GM19452 (cell line): ENCODE data around the gene BTN1A1.
"Not testable (repeated sequence)": the region's sequence is repeated elsewhere in the genome, so short reads cannot be mapped to it uniquely, and the experiment has no call there.

Experiments used
- ATAC-seq: cut with Tn5 transposase; IDR thresholded peaks from one replicate; pipeline ENCODE4 v1.9.1; 2021; ENCODE audit not compliant: unreplicated experiment

Gene BTN1A1

DNA sequence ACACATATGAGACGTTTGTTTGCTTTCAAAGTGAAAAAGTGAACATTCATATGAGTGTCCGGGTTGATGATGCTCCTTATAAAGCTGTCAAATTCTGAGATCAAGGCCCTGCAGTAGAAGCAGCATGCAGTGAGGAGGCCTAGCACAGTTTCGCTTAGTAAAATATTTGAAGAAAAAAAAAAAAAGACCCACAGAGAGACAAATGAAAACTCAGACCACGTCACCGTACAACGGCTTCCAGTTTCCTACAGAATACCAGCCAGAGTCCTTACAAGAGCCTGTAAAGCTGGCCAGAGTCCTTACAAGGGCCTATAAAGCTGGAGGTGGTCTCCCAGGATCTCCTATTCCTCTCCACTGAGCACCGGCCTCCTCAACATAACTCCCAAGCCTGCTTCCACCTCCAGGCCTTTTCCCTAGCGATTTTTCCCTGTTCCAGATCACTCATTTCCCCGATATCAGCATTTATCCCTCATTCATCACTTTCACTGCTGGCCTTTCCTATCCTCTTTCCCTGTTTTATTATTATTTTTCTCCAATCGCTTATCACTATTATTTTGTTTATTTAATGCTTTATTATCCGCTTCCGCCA lies 36.6 kb downstream of the BTN1A1 start:
- no peak for ATAC-seq

DNA sequence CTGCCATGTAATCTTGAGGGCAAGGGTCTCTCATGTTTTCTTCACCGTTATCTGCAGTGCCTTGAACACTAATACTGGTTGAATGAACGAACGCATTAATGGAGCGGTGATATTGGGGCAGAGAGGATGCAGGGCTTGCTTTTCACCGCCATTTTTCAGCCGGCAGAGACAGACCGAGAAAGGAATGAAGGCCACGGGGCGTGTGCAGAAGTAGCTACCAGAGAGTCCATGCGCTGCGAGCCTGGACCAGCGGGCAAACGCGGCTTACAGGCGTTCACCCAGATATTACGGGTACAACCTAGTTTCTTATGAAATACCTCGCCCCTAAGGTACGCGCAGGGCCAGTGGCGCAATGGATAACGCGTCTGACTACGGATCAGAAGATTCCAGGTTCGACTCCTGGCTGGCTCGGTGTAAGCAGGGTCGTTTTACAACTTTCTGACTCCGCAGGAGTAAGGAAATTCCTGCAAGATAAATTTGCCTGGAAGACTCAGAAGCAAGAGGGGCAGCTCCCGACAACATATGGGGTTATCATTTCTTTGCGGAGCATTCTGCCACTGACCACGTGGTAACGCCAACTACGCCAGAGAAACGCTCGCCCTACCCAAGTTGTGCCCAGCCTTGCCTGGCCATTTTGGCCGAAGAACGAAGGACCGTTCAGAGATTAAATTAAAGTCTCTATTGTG lies 37.2 kb downstream of the BTN1A1 start:
- peak; percentile 35 for ATAC-seq

DNA sequence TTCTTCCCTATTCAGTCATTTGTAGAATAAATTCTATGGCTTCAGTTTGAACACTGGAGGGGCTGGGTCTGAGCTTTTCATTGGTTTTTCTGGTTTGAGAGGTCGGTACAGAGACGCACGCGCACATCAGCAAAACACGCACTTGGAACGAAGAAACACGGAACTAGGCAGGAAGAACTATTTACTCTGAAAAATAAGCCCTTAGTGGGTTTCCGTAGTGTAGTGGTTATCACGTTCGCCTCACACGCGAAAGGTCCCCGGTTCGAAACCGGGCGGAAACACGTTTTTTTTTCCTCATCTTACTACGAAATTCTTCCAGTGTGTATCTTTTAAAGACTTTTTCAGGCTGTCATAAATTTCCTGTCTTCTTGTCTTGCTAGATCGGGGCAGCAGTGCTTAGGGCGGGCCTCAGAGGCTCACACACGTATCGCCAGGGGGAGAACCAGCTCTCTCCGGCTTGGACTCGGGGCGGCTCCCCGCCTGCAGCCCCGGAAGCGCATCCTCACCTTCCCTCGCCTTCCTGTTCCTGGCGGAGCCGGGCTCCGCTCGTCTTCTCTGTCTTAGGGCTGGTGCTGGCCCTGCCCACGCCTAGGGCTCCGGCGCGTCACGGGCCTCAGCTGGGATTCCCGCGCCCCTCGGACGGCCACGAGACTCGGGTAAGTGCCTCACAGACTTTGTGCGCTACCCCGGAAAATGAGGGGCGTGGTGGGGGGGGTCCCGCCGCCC lies 37.9 kb downstream of the BTN1A1 start, which contains the start of gene HMGN4:
HMGN4 (plus strand) TSS at position 521 of the 726 bp plus-strand sequence. CDS start 6,841 bp downstream, outside the sequence.
- ATAC-seq, result peak; percentile 55

DNA sequence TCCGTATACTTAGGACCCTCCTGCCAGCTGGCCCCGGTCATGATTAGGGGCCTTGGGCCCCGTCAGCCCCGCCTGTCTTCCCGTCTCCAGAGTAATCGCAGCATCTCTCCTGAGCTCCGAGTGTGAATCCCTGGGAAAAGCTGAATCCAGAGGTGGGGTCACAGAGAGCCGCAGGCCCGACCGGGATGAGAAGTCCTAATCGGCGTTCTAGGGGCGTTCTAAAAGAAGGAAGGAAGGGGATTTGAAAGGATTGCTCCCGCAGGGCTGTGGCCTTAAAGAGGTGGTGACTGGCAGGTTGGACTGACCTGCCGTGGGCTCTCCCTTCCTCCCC lies 38.4 kb downstream of the BTN1A1 start:
- peak; percentile 1 for ATAC-seq

DNA sequence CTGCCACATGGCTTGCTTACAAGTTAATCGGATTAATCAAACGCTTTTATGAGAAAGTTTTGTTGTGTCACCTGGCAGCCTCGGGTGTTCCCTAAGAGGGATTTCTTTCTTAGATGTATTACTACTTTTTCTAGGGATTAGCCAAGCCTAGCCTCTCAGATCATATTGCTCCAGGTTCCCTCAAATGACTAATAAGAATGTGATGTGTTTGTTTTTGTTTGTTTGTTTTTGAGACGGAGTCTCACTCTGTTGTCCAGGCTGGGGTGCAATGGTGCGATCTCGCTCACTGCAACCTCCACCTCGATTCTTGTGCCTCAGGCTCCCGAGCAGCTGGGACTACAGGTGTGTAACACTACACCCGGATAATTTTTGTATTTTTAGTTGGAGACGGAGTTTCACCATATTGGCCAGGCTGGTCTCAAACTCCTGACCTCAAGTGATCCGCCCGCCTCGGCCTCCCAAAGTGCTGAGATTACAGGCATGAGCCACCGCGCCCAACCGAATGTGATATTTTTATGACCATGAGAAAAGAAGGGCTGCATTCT lies 39.0 kb downstream of the BTN1A1 start:
- ATAC-seq, result no peak

DNA sequence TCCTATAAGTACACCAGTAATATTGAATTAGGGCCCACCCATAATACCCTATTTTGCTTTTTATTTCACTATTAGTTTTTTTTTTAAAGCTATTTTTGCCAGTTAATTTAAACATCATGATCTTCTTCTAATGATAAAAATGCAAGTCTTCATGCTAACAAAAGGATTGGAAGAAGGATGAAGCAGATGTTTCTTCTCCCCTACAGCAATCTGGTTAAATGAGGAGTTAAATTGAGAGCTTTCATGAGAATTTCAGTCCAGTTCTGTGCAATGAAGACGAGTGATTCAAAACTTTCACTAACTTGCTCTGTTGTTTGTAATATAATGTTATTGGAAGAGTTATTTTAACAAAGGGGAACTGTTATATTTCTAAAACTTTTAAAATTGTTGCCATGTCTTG lies 41.5 kb downstream of the BTN1A1 start:
- ATAC-seq, result no peak

DNA sequence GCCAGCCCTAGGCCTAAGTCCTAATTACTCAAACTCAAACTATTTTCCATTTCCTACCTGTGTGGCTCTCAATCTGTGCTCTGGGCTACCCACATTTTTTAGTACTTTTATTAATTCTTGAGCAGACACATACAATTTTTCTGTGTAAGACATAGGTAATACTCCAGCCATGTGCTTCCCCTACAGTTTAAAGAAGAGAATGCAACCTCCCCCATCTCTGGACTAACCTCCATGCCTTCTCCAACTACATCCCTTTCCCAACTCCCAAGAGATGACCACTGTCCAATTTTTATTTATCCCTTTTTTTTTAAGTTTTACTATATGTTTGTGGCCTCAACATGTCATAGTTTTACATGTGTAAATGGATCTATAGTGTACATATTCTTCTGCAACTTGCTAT lies 43.9 kb downstream of the BTN1A1 start:
- ATAC-seq, result no peak

DNA sequence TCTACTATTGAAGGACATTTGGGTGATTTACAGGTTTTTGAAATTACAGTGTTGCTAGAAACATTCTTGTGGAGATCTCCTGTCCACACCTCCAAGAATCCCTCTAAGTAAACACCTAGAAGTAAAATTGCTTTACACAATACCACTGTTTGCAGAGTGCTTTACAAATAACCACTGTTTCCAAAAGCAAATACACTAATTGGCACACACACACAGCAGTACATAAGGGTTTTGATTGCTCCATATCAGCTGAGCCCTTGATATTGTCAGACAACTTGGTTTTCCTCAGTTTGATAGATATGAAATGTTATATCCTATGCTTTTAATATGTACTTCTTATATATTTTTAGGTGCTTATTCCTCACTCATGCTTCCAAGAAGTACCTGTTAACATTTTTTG lies 44.4 kb downstream of the BTN1A1 start:
- no peak for ATAC-seq

DNA sequence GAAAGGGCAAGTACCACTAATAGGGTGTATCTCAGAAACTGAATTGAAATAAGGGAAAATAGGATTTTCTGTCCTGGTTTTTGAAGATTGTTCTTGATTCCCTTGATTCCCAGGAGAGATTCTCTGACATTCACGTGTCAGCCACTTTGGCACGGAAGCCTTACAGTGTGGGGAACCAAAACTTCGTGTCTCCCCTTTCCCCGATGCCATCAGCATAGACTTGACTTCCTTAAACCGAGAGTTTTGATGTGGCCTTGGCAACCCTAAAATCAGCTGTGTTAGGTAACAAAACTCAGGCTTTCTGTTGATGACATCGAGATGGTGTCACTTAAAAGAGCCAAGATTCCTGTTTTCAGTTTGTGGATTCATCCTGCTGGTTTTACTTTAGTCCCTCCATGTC lies 45.5 kb downstream of the BTN1A1 start:
- ATAC-seq, result no peak

DNA sequence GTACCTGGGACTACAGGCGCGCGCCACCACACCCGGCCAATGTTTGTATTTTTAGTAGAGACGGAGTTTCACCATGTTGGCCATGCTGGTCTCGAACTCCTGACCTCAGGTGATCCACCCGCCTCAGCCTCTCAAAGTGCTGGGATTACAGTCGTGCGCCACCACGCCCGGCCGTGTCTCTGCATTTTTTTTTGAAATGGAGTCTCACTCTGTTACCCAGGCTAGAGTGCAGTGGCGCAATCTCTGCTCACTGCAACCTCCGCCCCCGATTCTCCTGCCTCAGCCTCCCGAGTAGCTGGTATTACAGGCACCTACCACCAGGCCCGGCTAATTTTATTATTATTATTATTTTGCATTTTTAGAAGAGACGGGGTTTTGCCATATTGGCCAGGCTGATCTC lies 47.3 kb downstream of the BTN1A1 start:
- ATAC-seq, result not testable (repeated sequence)

DNA sequence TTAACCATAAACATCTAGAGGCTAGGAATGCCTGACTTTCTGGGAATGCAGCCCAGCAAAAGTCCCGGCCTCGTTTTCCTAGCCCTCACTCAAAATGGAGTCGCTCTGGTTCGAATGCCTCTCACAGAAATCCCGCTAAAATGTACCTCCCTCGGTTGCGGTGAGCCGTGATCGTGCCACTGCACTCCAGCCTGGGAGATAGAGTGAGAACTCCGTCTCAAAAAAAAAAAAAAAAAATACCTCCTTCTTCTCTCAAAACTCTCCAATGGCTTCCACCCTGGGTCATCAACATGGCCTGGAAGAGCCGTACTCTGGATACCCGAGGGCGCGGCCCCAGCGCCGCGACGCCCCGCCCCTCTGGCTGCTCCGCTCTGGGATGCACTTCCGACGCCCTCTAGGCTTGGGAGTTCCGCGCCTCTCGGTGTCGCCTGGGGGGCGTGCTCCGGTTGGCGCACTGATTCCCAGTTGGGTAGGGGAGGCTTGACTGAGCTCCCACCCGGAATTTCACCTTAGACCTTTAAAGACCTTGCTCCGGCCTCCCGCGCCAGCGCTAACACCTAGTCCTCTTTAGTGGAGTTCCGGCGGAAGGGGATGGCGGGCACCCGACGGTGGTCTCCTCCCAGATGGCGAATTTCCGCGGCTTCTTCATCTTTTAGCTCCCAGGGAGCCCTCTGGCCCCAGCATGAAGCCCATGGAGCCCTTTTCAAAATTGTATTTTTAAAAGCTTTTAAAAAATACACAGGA lies 50.3 kb downstream of the BTN1A1 start:
- no peak for ATAC-seq

DNA sequence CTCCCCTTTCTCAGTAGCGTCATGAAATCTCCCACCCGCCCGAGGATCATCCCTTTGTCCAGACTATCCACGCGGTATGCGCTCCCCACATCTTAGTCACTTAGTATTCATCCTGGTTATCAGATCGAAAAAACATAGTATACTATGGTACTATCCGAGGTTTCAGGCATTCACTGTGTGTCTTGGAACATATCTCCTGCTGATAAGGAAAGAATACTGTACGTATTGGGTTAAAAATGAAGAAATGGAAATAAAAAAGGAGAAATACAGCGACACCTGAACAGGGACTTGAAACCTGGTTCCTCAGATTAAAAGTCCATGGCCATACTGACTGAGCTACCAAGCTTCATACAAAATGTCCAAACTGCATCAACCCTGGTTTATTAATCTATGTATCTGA lies 52.1 kb downstream of the BTN1A1 start:
- ATAC-seq, result no peak

DNA sequence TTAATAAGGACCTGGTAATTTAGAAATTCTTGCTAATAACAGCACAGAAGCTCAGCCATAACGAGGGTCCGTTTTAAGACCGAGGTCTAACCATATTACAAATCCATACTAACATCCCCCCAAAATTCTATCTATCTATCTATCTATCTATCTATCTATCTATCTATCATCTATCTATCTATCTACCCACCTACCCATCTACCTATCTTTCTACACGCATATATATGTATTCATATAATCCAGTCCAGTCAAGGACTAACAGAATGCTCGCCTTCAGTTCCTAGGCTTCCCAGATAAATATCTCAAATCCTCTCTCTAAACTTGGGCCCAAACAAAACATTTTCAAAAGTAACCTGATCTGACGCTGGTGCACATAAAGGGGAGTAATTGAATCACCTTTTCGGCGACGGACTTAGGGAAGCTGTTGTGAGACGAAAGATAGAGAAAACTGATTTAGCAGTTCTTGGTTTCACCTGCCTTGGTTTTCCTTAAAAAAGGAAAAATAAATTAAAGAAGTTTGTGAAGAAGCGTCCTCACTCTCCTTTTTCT lies 52.6 kb downstream of the BTN1A1 start:
- no peak for ATAC-seq

DNA sequence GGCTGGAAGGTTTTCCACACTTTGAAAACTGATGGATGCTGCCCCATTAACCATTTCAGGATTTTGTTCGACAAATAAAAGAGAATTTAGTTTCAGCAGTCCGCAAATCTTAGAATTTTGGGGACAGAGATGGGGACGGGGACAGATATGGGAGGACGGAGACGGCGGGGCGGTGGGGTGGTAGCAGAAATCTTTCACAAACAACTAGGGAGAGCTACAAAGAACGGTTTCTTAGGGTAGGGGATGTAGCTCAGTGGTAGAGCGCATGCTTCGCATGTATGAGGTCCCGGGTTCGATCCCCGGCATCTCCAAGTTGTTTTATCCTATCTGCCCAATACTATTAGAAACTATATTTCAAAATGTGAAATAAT lies 53.1 kb downstream of the BTN1A1 start:
- ATAC-seq, result peak; percentile 28

DNA sequence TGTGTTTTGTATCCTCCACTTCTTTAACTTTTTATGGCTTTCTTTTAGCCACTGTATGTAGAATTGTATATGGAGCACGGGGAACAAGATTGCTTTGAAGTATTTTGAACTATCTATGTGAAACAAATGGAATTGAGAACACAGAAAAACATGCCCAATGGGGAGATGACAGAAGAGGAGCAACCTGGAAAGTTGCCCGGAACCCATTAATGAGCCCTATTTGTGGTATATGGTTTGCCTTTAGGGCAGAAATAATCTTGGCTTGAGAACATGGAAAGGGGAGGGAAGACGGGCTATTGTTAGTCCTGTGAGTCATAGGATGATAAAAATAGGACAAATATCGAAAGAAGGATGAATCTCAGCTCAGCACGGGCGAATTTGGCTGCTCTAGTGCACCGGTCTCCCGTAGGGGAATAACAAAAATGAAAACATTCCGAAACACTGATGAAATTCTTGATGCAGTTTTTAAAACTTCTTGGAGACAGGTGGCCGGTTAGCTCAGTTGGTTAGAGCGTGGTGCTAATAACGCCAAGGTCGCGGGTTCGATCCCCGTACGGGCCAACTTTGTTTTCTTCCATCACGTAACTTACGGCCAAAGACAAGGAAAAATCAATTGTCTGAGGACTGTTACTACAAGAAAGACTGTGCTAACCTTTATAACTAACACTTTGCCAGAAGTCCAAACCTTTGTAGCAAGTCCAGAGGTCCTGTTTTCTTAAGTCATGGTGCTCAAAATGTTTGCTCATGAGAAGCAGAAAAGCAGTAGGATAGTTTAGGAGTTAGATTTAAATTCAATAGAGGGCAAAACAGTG lies 53.7 kb downstream of the BTN1A1 start:
- peak; percentile 33 for ATAC-seq

DNA sequence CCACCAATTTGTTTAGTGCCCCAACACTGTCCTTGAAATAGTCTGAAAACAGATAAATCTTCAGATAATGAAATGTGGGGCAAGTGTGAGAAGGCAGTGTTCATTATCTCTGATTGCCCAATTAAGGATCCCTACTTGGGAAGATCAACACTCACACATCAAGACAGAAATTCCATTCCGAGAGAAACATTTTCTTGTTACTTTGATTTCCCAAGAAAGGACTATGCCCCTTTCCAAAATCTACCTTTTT lies 54.3 kb downstream of the BTN1A1 start:
- no peak for ATAC-seq

DNA sequence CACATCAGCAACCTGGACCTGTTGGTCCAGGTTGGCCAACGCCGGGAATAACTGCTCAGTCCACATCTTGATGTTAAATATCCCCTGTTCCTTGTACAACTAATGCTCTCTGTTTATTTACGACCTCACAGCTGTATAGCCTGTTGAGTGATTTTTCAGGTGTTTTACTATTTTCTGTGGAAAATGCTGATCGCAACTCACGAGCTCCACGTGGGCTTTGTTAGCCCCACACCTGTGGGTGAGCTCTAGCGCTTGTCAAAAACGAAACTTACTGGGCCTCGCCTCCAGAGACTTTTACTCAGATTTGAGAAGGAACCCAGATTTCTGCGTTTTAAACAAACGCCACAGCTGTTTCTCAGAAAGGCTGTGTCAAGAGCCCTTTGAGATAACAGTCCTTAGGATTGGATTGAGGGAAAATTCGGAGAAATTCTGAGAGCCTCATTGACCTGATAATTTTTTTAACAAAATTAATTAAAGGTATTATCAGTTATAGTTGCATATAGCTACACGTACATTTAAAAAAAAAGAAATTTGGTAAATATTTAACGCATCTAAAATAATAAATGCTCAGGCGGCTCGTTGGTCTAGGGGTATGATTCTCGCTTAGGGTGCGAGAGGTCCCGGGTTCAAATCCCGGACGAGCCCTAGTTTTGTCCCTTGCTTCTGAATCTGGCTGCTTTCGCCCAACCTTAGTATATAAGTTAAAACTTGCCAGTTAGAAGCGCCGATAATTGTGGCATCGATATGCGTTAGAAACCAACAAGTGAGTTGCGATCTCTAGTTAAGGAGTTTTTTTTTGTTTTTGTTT lies 54.8 kb downstream of the BTN1A1 start:
- ATAC-seq, result no peak

DNA sequence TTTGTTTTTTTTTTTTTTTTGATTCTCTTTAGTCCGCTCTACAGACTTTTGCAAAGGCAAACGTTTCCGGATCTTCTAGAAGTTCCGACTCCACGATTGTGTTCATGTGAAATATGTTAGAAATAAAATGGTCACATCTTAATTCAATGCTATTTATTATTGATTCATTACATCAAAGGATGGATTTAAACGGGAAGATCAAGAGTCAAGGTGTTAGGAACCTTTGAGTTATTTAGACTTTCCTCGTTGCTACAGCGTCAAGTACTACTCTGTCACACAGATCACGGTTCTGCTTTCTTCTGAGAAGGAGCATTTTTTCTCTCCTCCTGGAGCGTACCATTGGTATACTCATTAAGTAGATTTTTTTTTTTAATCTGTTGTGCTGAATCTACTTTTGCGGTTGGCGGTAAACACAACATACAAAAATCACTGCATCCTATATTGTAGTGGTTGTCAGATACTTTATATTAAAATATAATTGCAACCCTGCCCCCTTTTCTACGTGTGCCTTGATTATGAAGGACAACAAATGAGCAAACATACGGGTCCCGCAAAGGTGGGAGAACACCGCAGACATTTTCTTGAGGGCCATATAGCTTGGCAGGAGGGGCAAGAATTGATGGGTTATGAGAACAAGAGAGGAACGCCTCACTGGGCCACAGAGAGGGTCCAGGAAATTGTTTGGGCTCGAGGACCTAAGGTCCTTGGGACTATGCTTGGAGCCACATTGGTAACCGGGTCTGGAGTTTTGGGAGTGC lies 55.6 kb downstream of the BTN1A1 start:
- ATAC-seq, result no peak
